Renal pelvis (tissue), 4 donors: Measurements from ENCODE around the gene EPB41L3. TPM values are rescaled to one million over a fixed set of nuclear protein-coding genes. Genes with fewer than 3 reads are reported as not detected.

Source experiments
- DNase-seq: peaks from one replicate; pipeline ENCODE4 v3.0.0-alpha.2; 2013
- polyA plus RNA-seq, 3 donors: library from polyadenylated mRNA; unstranded; fragments of 120-200 nt; gene quantifications; one replicate each; pipeline ENCODE4 v1.2.1, GENCODE V29; 2013; ENCODE audit not compliant: insufficient read length in 3 of 3

Gene EPB41L3
- polyA plus RNA-seq, 3 donors, result 56.0 to 60.3 (median 58.2) TPM

DNA sequence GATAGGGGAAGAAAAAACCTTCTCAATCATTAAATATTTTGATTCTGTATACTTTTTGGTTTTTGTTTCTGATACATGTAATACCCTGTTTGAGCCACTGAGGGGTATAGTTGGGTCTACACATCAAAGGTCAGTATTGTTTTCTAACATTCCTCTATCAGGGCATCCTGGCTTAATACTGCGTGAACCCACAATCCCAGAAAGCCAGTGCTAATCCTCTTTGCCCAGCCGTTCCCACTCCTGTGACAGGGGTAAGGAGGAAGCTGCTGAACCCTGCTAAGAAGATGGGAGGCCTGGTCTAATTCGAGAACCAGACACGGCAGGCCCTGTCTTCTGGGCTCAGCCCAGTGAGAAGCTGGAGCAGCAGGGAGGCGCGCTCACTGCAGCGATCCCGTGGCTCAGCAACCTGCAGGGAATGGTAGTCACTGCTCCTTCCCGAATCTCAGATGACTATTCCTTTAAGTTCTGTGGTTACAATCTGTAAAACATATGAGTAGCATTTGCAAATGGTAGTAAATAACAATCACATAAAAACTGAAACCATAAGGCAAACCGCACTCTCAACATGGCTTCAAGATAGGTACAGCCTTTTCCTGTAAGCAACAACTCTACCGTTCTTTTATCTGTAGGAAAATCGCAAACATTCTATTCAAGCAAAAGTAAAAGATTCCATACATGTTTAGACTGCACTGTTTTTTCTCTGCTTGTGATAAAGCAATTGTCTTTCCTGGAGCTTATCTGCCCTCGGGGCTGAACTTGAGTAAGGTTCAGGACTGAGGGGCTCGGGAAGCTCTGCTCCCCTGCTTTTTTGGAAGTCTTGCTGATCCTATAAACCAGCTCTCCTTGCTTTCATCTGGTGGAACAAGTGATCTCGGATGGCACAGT is 87.0 kb downstream of the EPB41L3 start:
- no peak for DNase-seq

DNA sequence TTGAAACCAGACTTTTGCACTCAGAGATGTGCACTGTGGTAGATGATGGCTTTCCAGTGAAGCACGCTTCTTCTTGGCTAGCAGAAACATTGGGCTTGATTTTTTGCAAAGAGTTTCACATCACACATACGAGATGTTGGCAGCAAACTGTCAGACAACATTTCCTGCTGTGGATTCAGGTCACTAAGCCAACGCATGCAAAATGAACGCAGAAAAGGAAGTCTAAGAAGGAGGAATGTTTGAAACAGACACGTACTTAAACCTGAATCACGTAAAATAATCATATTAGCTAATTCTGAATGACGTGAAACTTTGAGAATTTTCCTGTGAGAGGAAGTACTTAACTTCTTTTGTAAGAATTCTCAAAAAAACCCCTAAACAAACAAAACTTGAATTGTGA is 88.1 kb downstream of the EPB41L3 start:
- no peak for DNase-seq

DNA sequence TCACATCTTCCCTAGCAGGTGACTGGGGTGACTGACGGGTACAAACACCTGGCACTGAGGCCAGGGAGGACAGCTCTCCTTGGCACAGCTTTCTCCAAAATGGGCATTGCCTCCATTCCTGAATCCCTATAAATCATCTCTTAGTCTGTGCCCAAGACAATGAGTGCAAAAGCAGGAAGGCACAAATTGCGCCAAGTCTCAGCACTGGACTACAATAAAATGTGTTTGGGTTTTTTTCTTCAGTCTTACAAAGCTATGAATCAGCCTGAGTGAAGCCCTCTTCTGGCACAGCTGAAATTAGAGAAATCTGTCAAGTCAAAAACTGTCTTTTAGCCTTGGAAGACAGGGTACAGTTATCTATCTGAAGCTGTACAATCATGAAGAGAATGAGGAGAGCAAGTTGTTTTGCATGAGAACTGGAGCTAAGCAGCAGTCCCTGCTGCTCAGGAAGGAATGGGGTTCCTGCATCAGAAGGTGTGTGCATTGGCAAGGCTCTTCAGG is 90.8 kb downstream of the EPB41L3 start:
- no peak for DNase-seq

DNA sequence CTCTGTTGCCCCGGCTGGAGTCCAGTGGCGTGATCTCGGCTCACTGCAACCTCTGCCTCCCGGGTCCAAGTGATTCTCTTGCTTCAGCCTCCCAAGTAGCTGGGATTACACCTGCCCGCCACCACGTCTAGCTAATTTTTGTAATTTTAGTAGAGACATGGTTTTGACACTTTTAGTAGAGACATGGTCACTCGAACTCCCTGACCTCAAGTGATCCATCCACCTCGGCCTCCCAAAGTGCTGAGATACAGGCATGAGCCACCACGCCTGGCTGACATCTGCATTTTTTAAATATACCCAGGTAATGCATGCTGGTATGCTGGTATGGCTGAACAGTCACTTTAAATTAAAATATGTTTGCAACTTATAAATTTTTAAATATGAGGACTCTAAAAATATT is 91.9 kb downstream of the EPB41L3 start:
- DNase-seq, result no peak

DNA sequence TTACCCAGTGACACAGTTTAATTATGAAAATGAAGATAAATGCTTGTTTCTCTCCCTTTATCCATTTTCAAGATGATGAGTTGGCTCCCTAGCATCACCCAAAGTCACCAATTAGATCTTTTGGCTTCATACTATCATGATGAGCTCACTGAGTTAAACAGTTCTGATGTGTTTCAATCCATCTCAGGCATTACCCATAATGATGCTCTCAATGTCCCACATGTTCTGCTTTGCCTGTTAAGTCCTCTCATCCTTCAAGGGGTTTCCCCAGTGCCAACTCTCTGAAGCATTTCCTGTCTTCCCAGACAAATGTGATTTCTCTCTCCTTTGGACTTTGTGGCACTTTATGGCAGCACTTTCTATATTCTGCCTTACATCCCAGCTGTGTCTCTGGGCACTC is 92.6 kb downstream of the EPB41L3 start:
- no peak for DNase-seq

GRCh38 chr18:5449858-5450509 is 93.8 kb downstream of the EPB41L3 start:
- no peak for DNase-seq

GRCh38 chr18:5447442-5447841 is 96.4 kb downstream of the EPB41L3 start:
- DNase-seq, result no peak

GRCh38 chr18:5444847-5445246 is 99.0 kb downstream of the EPB41L3 start:
- DNase-seq, result no peak

GRCh38 chr18:5444269-5444668 is 99.5 kb downstream of the EPB41L3 start:
- no peak for DNase-seq

- no peak for DNase-seq
These were observed 103.7 kb downstream of the EPB41L3 start for GRCh38 chr18:5439986-5440696.

DNA sequence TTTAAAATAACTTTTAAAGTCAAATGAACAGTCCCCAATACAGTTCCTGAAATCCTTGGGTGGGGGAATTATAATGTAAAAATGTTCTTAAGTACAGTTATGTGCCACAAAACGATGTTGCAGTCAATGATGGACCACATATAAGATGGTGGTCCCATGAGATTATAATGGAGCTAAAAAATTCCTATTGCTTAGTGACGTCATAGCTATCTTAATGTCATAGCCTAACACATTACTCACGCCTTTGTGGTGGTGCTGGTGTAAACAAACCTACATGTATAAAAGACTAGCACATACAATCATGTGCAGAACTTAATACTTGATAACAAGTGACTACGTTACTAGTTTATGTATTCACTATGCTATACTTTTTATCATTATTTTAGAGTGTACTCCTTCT is 109.4 kb downstream of the EPB41L3 start:
- no peak for DNase-seq

- no peak for DNase-seq
These were observed 111.8 kb downstream of the EPB41L3 start for GRCh38 chr18:5431836-5432575.

GRCh38 chr18:5430131-5430530 is 113.7 kb downstream of the EPB41L3 start:
- DNase-seq, result no peak

DNA sequence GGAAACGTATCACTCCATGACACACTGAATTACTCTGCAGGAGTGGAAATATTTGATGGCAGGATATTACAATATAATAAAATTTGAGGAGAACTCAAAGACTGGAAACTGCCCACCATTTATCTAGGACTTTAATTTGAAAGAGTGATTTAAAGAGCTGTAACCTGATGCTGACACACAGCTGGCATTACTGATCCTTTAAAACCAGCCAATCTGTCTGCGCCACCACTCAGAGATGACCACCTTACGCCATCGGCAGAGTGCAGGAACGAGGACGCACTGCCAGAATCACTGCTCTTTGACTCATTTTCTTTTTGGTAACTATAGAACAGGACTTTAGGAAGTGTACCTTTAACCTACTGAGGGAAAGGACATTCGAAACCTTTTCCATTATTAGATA is 114.1 kb downstream of the EPB41L3 start:
- DNase-seq, result peak; percentile 39

GRCh38 chr18:5425721-5426120 is 118.1 kb downstream of the EPB41L3 start:
- no peak for DNase-seq

- DNase-seq, result no peak
These were observed 118.7 kb downstream of the EPB41L3 start for GRCh38 chr18:5424903-5425664.

- DNase-seq, result no peak
These were observed 121.2 kb downstream of the EPB41L3 start for GRCh38 chr18:5422626-5423025.

DNA sequence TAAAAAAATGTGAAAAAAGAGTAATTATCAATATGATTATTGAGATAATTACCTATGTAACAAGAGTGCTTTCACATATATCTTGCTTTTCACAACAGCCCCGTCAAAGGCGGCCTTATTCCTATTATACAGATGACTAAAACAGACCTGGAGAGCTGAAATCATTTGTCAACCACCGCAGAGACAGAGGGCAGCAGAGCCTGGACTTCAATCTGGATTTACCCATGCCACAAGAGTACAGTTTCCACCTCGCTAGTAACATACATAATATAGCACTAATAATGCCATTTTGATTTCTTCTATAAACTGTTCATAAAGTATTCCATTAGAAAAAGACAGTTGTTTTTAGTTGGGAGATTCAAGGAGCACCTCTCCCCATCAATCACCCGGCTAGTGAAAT is 121.8 kb downstream of the EPB41L3 start:
- DNase-seq, result no peak

DNA sequence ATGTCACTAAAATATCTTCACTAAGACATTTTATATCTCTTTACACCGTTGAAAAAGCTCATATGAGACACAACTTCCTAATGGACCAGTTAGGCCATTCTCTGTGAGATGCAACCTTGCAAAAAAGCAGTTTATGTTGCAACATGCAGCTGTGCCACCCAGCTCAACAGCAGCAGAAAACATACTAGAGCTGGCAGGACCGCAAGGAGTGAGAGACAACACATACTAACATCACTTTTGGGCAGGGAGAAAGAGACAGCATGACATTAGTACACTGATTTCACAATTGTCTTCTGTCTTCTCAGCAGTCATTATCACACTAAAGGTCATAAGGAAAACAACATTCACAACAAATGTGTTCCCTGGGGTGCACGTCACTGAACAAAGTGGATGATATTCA is 122.9 kb downstream of the EPB41L3 start:
- DNase-seq, result no peak

DNA sequence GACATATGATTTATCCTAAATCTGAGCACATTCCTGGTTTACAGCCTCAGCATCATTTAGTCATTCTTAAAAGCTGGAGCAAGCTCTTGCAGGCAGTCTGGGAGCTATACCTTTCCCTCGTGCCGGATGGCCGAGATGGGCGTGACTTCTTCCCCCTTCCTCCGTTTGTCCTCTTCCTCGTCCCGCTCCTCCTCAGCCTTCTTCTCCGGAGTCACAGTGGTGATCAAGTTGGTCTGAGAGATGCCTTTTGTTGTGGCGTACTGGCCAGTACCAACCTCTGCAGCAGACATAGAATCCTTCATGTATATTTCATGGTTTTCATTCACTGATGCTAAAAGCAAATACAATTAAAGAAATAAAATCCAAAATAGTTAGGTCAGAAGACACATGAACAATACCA is 124.2 kb downstream of the EPB41L3 start:
- DNase-seq, result no peak

DNA sequence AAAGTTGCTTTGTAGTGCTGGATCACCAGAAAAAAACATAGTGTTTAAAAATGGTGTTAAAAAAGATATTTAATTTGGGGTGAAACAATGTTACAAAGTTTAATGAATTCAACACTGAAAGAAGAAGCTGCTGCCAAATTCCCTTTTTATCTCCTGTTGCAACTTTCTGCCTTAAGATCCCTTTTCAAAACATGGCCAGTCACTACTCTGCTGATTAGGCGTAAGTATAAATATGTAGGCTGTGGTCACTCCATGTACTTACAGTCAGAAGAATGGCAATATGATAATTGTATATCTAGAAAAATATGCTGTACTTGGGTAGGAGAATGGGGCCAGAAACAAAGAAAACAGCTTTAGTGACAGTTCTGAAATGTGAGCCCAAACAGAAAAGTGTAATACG is 124.8 kb downstream of the EPB41L3 start:
- DNase-seq, result no peak
